ENCODE measurements around the gene KCNA5. TPM values are rescaled to one million over a fixed set of nuclear protein-coding genes. Genes with fewer than 3 reads are reported as not detected.

KCNA5 gene
- polyA plus RNA-seq, 2 donors = 0.71 to 0.81 TPM

- Histone ChIP-seq H3K9me3 (ENCODE audit: control insufficient read depth in 2 of 2, insufficient read depth in 1 of 2, low read depth in 1 of 2, low read length in 1 of 2) (no peaks in the 10 kb centered on the region), H3K36me3 (ENCODE audit: control insufficient read depth in 2 of 2, insufficient read depth in 2 of 2, low read length in 1 of 2) (no peaks in the 10 kb centered on the region), H3K27ac (ENCODE audit: low read depth in 2 of 2, low read length in 1 of 2) (no peak overlapping the region), H3K4me3 (ENCODE audit: low read depth in 1 of 2, low read length in 2 of 2) (no peak overlapping the region), H3K4me1 (ENCODE audit: control insufficient read depth in 2 of 2, insufficient read depth in 2 of 2, low read length in 1 of 2) (no peaks in the 10 kb centered on the region), H3K27me3 (ENCODE audit: control insufficient read depth in 1 of 2, insufficient read depth in 2 of 2, low read length in 2 of 2) (no peaks in the 10 kb centered on the region)
- WGBS, 2 donors = 84 to 85% methylated on average over 6 of the region's 6 CpGs
Measured at GRCh38 chr12:5023842-5024241, 19.8 kb upstream of the KCNA5 start.

- H3K4me1 ChIP-seq (ENCODE audit: control insufficient read depth in 2 of 2, insufficient read depth in 2 of 2, low read length in 1 of 2) = no peaks in the 10 kb centered on the region
- H3K27me3 ChIP-seq (ENCODE audit: control insufficient read depth in 1 of 2, insufficient read depth in 2 of 2, low read length in 2 of 2) = no peaks in the 10 kb centered on the region
- no peak overlapping the region for H3K4me3 ChIP-seq (ENCODE audit: low read depth in 1 of 2, low read length in 2 of 2)
- H3K9me3 ChIP-seq (ENCODE audit: control insufficient read depth in 2 of 2, insufficient read depth in 1 of 2, low read depth in 1 of 2, low read length in 1 of 2) = no peaks in the 10 kb centered on the region
- WGBS, 2 donors = 72 to 83% methylated on average over 4 of the region's 4 CpGs
- H3K27ac ChIP-seq (ENCODE audit: low read depth in 2 of 2, low read length in 1 of 2) = no peak overlapping the region
- no peaks in the 10 kb centered on the region for H3K36me3 ChIP-seq (ENCODE audit: control insufficient read depth in 2 of 2, insufficient read depth in 2 of 2, low read length in 1 of 2)
Measured at GRCh38 chr12:5026342-5026938, 17.2 kb upstream of the KCNA5 start.

- no peak overlapping the region for H3K4me3 ChIP-seq (ENCODE audit: low read depth in 1 of 2, low read length in 2 of 2)
- no peak overlapping the region for H3K27ac ChIP-seq (ENCODE audit: low read depth in 2 of 2, low read length in 1 of 2)
- no peaks in the 10 kb centered on the region for H3K36me3 ChIP-seq (ENCODE audit: control insufficient read depth in 2 of 2, insufficient read depth in 2 of 2, low read length in 1 of 2)
- H3K27me3 ChIP-seq (ENCODE audit: control insufficient read depth in 1 of 2, insufficient read depth in 2 of 2, low read length in 2 of 2) = no peaks in the 10 kb centered on the region
- no peaks in the 10 kb centered on the region for H3K9me3 ChIP-seq (ENCODE audit: control insufficient read depth in 2 of 2, insufficient read depth in 1 of 2, low read depth in 1 of 2, low read length in 1 of 2)
- no peaks in the 10 kb centered on the region for H3K4me1 ChIP-seq (ENCODE audit: control insufficient read depth in 2 of 2, insufficient read depth in 2 of 2, low read length in 1 of 2)
- 51 to 62% methylated on average over 4 of the region's 4 CpGs for WGBS, 2 donors
Measured at GRCh38 chr12:5027046-5027821, 16.4 kb upstream of the KCNA5 start.

- Histone ChIP-seq H3K4me3 (ENCODE audit: low read depth in 1 of 2, low read length in 2 of 2) (no peak overlapping the region), H3K36me3 (ENCODE audit: control insufficient read depth in 2 of 2, insufficient read depth in 2 of 2, low read length in 1 of 2) (no peaks in the 10 kb centered on the region), H3K27ac (ENCODE audit: low read depth in 2 of 2, low read length in 1 of 2) (no peak overlapping the region), H3K9me3 (ENCODE audit: control insufficient read depth in 2 of 2, insufficient read depth in 1 of 2, low read depth in 1 of 2, low read length in 1 of 2) (no peaks in the 10 kb centered on the region), H3K27me3 (ENCODE audit: control insufficient read depth in 1 of 2, insufficient read depth in 2 of 2, low read length in 2 of 2) (no peaks in the 10 kb centered on the region), H3K4me1 (ENCODE audit: control insufficient read depth in 2 of 2, insufficient read depth in 2 of 2, low read length in 1 of 2) (no peaks in the 10 kb centered on the region)
Measured at GRCh38 chr12:5030066-5030465, 13.6 kb upstream of the KCNA5 start.

- Histone ChIP-seq H3K36me3 (ENCODE audit: control insufficient read depth in 2 of 2, insufficient read depth in 2 of 2, low read length in 1 of 2) (no peaks in the 10 kb centered on the region), H3K27ac (ENCODE audit: low read depth in 2 of 2, low read length in 1 of 2) (no peak overlapping the region), H3K9me3 (ENCODE audit: control insufficient read depth in 2 of 2, insufficient read depth in 1 of 2, low read depth in 1 of 2, low read length in 1 of 2) (no peaks in the 10 kb centered on the region), H3K4me3 (ENCODE audit: low read depth in 1 of 2, low read length in 2 of 2) (no peak overlapping the region), H3K27me3 (ENCODE audit: control insufficient read depth in 1 of 2, insufficient read depth in 2 of 2, low read length in 2 of 2) (no peaks in the 10 kb centered on the region), H3K4me1 (ENCODE audit: control insufficient read depth in 2 of 2, insufficient read depth in 2 of 2, low read length in 1 of 2) (no peaks in the 10 kb centered on the region)
- WGBS, 2 donors = 87 to 92% methylated on average over 6 of the region's 6 CpGs
Measured at GRCh38 chr12:5031242-5031641, 12.4 kb upstream of the KCNA5 start.

- Histone ChIP-seq H3K27me3 (ENCODE audit: control insufficient read depth in 1 of 2, insufficient read depth in 2 of 2, low read length in 2 of 2) (no peaks in the 10 kb centered on the region), H3K36me3 (ENCODE audit: control insufficient read depth in 2 of 2, insufficient read depth in 2 of 2, low read length in 1 of 2) (no peaks in the 10 kb centered on the region), H3K4me3 (ENCODE audit: low read depth in 1 of 2, low read length in 2 of 2) (no peak overlapping the region), H3K9me3 (ENCODE audit: control insufficient read depth in 2 of 2, insufficient read depth in 1 of 2, low read depth in 1 of 2, low read length in 1 of 2) (no peaks in the 10 kb centered on the region), H3K4me1 (ENCODE audit: control insufficient read depth in 2 of 2, insufficient read depth in 2 of 2, low read length in 1 of 2) (no peaks in the 10 kb centered on the region), H3K27ac (ENCODE audit: low read depth in 2 of 2, low read length in 1 of 2) (no peak overlapping the region)
- 78 to 79% methylated on average over 3 of the region's 3 CpGs for WGBS, 2 donors
Measured at GRCh38 chr12:5031958-5032357, 11.7 kb upstream of the KCNA5 start.

GRCh38 chr12:5032821-5033220, 10.9 kb upstream of the KCNA5 start:
- Histone ChIP-seq H3K9me3 (ENCODE audit: control insufficient read depth in 2 of 2, insufficient read depth in 1 of 2, low read depth in 1 of 2, low read length in 1 of 2) (no peaks in the 10 kb centered on the region), H3K27me3 (ENCODE audit: control insufficient read depth in 1 of 2, insufficient read depth in 2 of 2, low read length in 2 of 2) (no peaks in the 10 kb centered on the region), H3K27ac (ENCODE audit: low read depth in 2 of 2, low read length in 1 of 2) (no peak overlapping the region), H3K4me3 (ENCODE audit: low read depth in 1 of 2, low read length in 2 of 2) (no peak overlapping the region), H3K4me1 (ENCODE audit: control insufficient read depth in 2 of 2, insufficient read depth in 2 of 2, low read length in 1 of 2) (no peaks in the 10 kb centered on the region), H3K36me3 (ENCODE audit: control insufficient read depth in 2 of 2, insufficient read depth in 2 of 2, low read length in 1 of 2) (no peaks in the 10 kb centered on the region)
- WGBS, 2 donors = 92 to 93% methylated on average over 11 of the region's 11 CpGs

- no peak overlapping the region for H3K27ac ChIP-seq (ENCODE audit: low read depth in 2 of 2, low read length in 1 of 2)
- 35 to 44% methylated on average over 1 of the region's 1 CpG for WGBS, 2 donors
Measured at GRCh38 chr12:5033883-5034282, 9.8 kb upstream of the KCNA5 start.

GRCh38 chr12:5034603-5035002, 9.1 kb upstream of the KCNA5 start:
- WGBS, 2 donors = 62 to 79% methylated on average over 5 of the region's 5 CpGs
- Histone ChIP-seq H3K27me3 (ENCODE audit: control insufficient read depth in 1 of 2, insufficient read depth in 2 of 2, low read length in 2 of 2) (peaks cover 0 to 4% of the 10 kb centered on the region in 2 donors), H3K27ac (ENCODE audit: low read depth in 2 of 2, low read length in 1 of 2) (no peak overlapping the region), H3K4me3 (ENCODE audit: low read depth in 1 of 2, low read length in 2 of 2) (no peak overlapping the region), H3K36me3 (ENCODE audit: control insufficient read depth in 2 of 2, insufficient read depth in 2 of 2, low read length in 1 of 2) (no peaks in the 10 kb centered on the region), H3K9me3 (ENCODE audit: control insufficient read depth in 2 of 2, insufficient read depth in 1 of 2, low read depth in 1 of 2, low read length in 1 of 2) (no peaks in the 10 kb centered on the region), H3K4me1 (ENCODE audit: control insufficient read depth in 2 of 2, insufficient read depth in 2 of 2, low read length in 1 of 2) (no peaks in the 10 kb centered on the region)

More at GRCh38 chr12:5033883-5034282, 9.8 kb upstream of the KCNA5 start:
- H3K4me1 ChIP-seq (ENCODE audit: control insufficient read depth in 2 of 2, insufficient read depth in 2 of 2, low read length in 1 of 2) = no peaks in the 10 kb centered on the region
- no peak overlapping the region for H3K4me3 ChIP-seq (ENCODE audit: low read depth in 1 of 2, low read length in 2 of 2)
- H3K27me3 ChIP-seq (ENCODE audit: control insufficient read depth in 1 of 2, insufficient read depth in 2 of 2, low read length in 2 of 2) = peaks cover 0 to 4% of the 10 kb centered on the region in 2 donors
- no peaks in the 10 kb centered on the region for H3K36me3 ChIP-seq (ENCODE audit: control insufficient read depth in 2 of 2, insufficient read depth in 2 of 2, low read length in 1 of 2)
- H3K9me3 ChIP-seq (ENCODE audit: control insufficient read depth in 2 of 2, insufficient read depth in 1 of 2, low read depth in 1 of 2, low read length in 1 of 2) = no peaks in the 10 kb centered on the region

- Histone ChIP-seq H3K4me3 (ENCODE audit: low read depth in 1 of 2, low read length in 2 of 2) (no peak overlapping the region), H3K27ac (ENCODE audit: low read depth in 2 of 2, low read length in 1 of 2) (no peak overlapping the region), H3K36me3 (ENCODE audit: control insufficient read depth in 2 of 2, insufficient read depth in 2 of 2, low read length in 1 of 2) (no peaks in the 10 kb centered on the region), H3K9me3 (ENCODE audit: control insufficient read depth in 2 of 2, insufficient read depth in 1 of 2, low read depth in 1 of 2, low read length in 1 of 2) (no peaks in the 10 kb centered on the region), H3K4me1 (ENCODE audit: control insufficient read depth in 2 of 2, insufficient read depth in 2 of 2, low read length in 1 of 2) (no peaks in the 10 kb centered on the region), H3K27me3 (ENCODE audit: control insufficient read depth in 1 of 2, insufficient read depth in 2 of 2, low read length in 2 of 2) (peaks cover 0 to 4% of the 10 kb centered on the region in 2 donors)
- WGBS, 2 donors = 80 to 81% methylated on average over 6 of the region's 6 CpGs
Measured at GRCh38 chr12:5035618-5036017, 8.1 kb upstream of the KCNA5 start.
